SK-N-SH treated with all-trans-retinoic acid at 6 μM for 48 hours (cell line): ENCODE results near the gene FGD5.

Experiments
- ATAC-seq: fragments of 200-7000 bp; cut with Tn5 transposase; 3 replicates; pipeline ENCODE4 v1.9.1; 2020; ENCODE audit warnings: mild to moderate bottlenecking, moderate library complexity
- ARNTL ChIP-seq: fragments of 450-650 bp; formaldehyde crosslinking; IDR thresholded peaks from 2 replicates; pipeline ENCODE4 v1.5.0; 2020; ENCODE audit warnings: low read depth, mild to moderate bottlenecking, moderate library complexity, borderline replicate concordance
- BACH2 ChIP-seq: fragments of 250-450 bp; sonication (Bioruptor Pico); IDR thresholded peaks from 2 replicates; pipeline ENCODE4 v1.9.0; 2021; ENCODE audit warnings: mild to moderate bottlenecking, borderline replicate concordance
- ESRRG ChIP-seq: fragments of 250-450 bp; sonication (Bioruptor Pico); IDR thresholded peaks from 2 replicates; pipeline ENCODE4 v1.6.1; 2021; ENCODE audit warnings: mild to moderate bottlenecking
- ISL1 ChIP-seq: fragments of 250-450 bp; sonication (Bioruptor Pico); IDR thresholded peaks from 2 replicates; pipeline ENCODE4 v2.1.2; 2022; ENCODE audit warnings: mild to moderate bottlenecking, moderate library complexity
- PPARA ChIP-seq: fragments of 250-450 bp; sonication (Bioruptor Pico); IDR thresholded peaks from 2 replicates; pipeline ENCODE4 v1.5.0; 2020; ENCODE audit warnings: mild to moderate bottlenecking, borderline replicate concordance
- RARB ChIP-seq: fragments of 250-450 bp; sonication (Bioruptor Pico); IDR thresholded peaks from 2 replicates; pipeline ENCODE4 v1.8.0; 2021; ENCODE audit warnings: mild to moderate bottlenecking, moderate library complexity
- SNAI2 ChIP-seq: fragments of 250-450 bp; sonication (Bioruptor Pico); IDR thresholded peaks from 2 replicates; pipeline ENCODE4 v1.5.0; 2020; ENCODE audit warnings: mild to moderate bottlenecking, moderate library complexity
- TCF4 ChIP-seq: fragments of 250-450 bp; sonication (Bioruptor Pico); IDR thresholded peaks from 2 replicates; pipeline ENCODE4 v1.8.0; 2021; ENCODE audit warnings: mild to moderate bottlenecking, moderate library complexity, borderline replicate concordance
- TOX ChIP-seq: fragments of 250-450 bp; sonication (Bioruptor Pico); IDR thresholded peaks from 2 replicates; pipeline ENCODE4 v1.8.0; 2021; ENCODE audit warnings: mild to moderate bottlenecking, moderate library complexity, borderline replicate concordance
- ZC3H10 ChIP-seq: fragments of 250-450 bp; sonication (Bioruptor Pico); IDR thresholded peaks from 2 replicates; pipeline ENCODE4 v1.5.1; 2021; ENCODE audit warnings: mild to moderate bottlenecking, moderate library complexity
- ZFP3 ChIP-seq: fragments of 250-450 bp; sonication (Bioruptor Pico); IDR thresholded peaks from 2 replicates; pipeline ENCODE4 v1.5.0; 2020; ENCODE audit warnings: mild to moderate bottlenecking, moderate library complexity
- ZNF565 ChIP-seq: fragments of 450-650 bp; formaldehyde crosslinking; conservative IDR thresholded peaks from 2 replicates; pipeline ENCODE4 v1.5.0; 2020; ENCODE audit warnings: low read depth, mild to moderate bottlenecking, moderate library complexity
- ZNF70 ChIP-seq: fragments of 450-650 bp; formaldehyde crosslinking; IDR thresholded peaks from 2 replicates; pipeline ENCODE4 v1.5.0; 2020; ENCODE audit warnings: mild to moderate bottlenecking, moderate library complexity
- ZNF8 ChIP-seq: fragments of 450-650 bp; formaldehyde crosslinking; IDR thresholded peaks from 2 replicates; pipeline ENCODE4 v1.5.0; 2020; ENCODE audit warnings: mild to moderate bottlenecking, moderate library complexity
- TF ChIP-seq, protein P1 (sequence below): fragments of 250-450 bp; sonication (Bioruptor Pico); IDR thresholded peaks from 2 replicates; pipeline ENCODE4 v1.5.0; 2020; ENCODE audit warnings: mild to moderate bottlenecking, moderate library complexity
- TF ChIP-seq, protein P2 (sequence below): fragments of 250-450 bp; sonication (Bioruptor Pico); IDR thresholded peaks from 2 replicates; pipeline ENCODE4 v1.8.0; 2020; ENCODE audit warnings: mild to moderate bottlenecking, moderate library complexity, borderline replicate concordance

FGD5 gene

DNA sequence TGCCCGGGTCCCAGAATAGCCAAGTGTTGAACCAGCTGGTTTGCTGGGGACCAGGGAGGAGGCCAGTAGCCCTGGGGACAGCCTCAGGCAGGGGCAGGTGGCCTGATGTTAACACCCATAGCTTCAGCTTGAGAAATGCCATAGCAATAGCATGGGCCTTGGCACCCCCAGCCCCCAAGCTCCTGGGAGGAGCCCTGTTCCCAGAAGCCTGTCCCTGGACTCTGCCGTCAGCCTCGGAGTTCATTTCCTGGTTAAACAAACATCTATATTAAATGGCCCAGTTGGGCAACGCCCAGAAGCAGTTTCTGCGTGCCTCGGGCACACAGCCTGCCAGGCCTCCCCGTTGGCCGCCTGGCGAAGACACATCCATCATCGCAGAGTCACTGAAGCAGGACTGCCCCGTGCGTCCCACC is 58.2 kb downstream of the FGD5 start (continued):
- TF ChIP-seq, protein P1, sequence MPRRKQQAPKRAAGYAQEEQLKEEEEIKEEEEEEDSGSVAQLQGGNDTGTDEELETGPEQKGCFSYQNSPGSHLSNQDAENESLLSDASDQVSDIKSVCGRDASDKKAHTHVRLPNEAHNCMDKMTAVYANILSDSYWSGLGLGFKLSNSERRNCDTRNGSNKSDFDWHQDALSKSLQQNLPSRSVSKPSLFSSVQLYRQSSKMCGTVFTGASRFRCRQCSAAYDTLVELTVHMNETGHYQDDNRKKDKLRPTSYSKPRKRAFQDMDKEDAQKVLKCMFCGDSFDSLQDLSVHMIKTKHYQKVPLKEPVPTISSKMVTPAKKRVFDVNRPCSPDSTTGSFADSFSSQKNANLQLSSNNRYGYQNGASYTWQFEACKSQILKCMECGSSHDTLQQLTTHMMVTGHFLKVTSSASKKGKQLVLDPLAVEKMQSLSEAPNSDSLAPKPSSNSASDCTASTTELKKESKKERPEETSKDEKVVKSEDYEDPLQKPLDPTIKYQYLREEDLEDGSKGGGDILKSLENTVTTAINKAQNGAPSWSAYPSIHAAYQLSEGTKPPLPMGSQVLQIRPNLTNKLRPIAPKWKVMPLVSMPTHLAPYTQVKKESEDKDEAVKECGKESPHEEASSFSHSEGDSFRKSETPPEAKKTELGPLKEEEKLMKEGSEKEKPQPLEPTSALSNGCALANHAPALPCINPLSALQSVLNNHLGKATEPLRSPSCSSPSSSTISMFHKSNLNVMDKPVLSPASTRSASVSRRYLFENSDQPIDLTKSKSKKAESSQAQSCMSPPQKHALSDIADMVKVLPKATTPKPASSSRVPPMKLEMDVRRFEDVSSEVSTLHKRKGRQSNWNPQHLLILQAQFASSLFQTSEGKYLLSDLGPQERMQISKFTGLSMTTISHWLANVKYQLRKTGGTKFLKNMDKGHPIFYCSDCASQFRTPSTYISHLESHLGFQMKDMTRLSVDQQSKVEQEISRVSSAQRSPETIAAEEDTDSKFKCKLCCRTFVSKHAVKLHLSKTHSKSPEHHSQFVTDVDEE (CRISPR knock-in tag) = no peak
- TF ChIP-seq TOX (CRISPR knock-in tag) (no peak), ZNF70 (CRISPR knock-in tag) (no peak), ZNF8 (CRISPR knock-in tag) (no peak), PPARA (CRISPR knock-in tag) (no peak), TCF4 (CRISPR knock-in tag) (no peak), RARB (CRISPR knock-in tag) (no peak)
- TF ChIP-seq, all 23 proteins: peak for 0

DNA sequence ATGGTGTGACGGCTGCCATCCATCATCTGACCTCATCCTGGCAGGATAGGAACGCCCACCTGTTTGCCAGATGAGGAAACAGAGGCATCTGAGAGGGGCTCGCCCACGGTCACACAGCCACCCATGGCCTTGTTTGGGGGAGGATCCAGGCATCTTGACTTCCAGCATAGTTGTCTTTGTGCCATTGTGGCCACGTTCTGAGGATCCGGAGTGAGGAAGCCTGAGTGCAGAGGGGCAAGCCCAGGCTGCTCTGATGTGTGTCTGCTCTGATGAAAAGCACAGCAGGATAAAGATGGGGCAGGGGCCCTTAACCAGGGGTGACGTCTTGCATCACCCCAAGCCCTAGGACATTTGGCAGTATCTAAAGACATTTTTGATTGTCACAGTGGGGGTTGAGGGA is 58.7 kb downstream of the FGD5 start:
- TF ChIP-seq SNAI2 (no peak), BACH2 (CRISPR knock-in tag) (no peak), ZNF70 (CRISPR knock-in tag) (no peak), ZC3H10 (CRISPR knock-in tag) (no peak), ISL1 (CRISPR knock-in tag) (no peak), ESRRG (no peak), PPARA (CRISPR knock-in tag) (no peak), ARNTL (CRISPR knock-in tag) (no peak), ZFP3 (no peak), ZNF565 (CRISPR knock-in tag) (no peak)
- TF ChIP-seq, protein P1 (CRISPR knock-in tag) = no peak
- TF ChIP-seq, protein P2, sequence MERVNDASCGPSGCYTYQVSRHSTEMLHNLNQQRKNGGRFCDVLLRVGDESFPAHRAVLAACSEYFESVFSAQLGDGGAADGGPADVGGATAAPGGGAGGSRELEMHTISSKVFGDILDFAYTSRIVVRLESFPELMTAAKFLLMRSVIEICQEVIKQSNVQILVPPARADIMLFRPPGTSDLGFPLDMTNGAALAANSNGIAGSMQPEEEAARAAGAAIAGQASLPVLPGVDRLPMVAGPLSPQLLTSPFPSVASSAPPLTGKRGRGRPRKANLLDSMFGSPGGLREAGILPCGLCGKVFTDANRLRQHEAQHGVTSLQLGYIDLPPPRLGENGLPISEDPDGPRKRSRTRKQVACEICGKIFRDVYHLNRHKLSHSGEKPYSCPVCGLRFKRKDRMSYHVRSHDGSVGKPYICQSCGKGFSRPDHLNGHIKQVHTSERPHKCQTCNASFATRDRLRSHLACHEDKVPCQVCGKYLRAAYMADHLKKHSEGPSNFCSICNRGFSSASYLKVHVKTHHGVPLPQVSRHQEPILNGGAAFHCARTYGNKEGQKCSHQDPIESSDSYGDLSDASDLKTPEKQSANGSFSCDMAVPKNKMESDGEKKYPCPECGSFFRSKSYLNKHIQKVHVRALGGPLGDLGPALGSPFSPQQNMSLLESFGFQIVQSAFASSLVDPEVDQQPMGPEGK (CRISPR knock-in tag) = no peak
- TF ChIP-seq, all 23 proteins: peak for 0
- no peak for ATAC-seq

DNA sequence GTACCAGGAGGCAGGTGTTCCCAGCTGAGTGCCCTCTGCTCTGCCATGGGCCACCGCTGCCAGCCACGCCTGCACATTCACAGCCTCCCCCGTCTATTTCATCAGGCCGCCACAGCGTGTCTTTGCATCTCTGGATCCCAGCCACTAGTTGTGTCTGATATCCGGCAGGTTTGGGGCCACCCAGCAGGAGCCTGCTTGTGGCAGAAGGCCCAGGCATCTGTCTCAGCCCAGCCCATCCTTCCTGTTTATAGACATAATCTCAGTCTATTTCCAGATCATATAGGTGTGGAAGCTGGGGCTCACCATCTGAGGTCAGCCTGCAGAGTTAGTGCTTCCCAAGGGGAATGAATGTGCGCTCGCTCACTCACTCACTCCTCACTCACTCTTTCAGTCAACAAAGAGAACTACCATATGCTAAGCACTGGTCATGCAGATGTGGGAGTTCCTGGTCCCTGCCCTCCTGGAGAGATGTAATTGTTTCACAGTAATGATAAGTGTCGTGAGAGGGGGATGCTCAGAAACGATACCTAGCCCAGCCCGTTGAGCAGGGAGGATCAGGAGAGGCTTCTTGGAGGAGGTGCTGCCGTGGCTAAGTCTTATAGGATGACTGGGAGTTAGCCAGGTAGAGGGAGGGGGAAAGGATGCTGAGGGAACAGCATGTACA is 60.6 kb downstream of the FGD5 start:
- ATAC-seq = no peak; the same call in 2 of the 3 replicates

More for the DNA sequence above, 60.6 kb downstream of the FGD5 start:
- TF ChIP-seq ZNF565 (CRISPR knock-in tag) = no peak
- TF ChIP-seq, protein P2 (CRISPR knock-in tag) = no peak
- TF ChIP-seq BACH2 (CRISPR knock-in tag) = no peak
- no peak for TF ChIP-seq ZFP3
- TF ChIP-seq, protein P1 (CRISPR knock-in tag) = no peak
